PC-3 (cell line): Measurements from ENCODE around the gene PCSK5.

Source experiments
- EZH2 ChIP-seq: fragments of 300-600 bp; sonication (generic); IDR thresholded peaks from one replicate; pipeline ENCODE4 v1.6.1; 2017; ENCODE audit warnings: antibody characterized with exemption, mild to moderate bottlenecking, low read length; ENCODE audit not compliant: unreplicated experiment
- EZH2phosphoT487 ChIP-seq: fragments of 300-600 bp; sonication (generic); IDR thresholded peaks from 2 replicates; pipeline ENCODE4 v1.6.1; 2018; ENCODE audit warnings: mild to moderate bottlenecking, antibody characterized with exemption, low read length, borderline replicate concordance
- TF ChIP-seq, protein P1 (sequence below): fragments of 300-600 bp; sonication (generic); conservative IDR thresholded peaks from 2 replicates; pipeline ENCODE4 v1.5.1; 2017; ENCODE audit warnings: antibody characterized with exemption, low read depth, mild to moderate bottlenecking, low read length

DNA sequence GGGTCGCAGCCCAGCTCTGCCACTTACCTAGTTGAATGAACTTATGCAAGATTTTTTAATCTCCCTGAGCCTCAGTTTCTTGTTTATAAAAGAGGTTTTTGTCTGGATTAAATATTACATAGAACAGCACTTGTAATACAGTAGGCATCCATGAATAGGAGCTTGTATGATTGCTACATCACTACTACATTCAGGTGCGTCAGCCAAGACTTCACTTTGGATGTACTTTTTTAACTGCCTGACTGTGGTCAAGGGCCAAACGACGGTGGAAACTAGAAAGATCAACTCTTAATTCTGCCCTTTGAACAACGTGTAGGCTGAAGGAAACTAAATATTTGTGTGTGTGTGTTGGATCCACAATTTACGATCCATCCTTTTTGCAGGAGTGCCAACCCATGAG is 330.9 kb downstream of the PCSK5 start:
- TF ChIP-seq, protein P1, sequence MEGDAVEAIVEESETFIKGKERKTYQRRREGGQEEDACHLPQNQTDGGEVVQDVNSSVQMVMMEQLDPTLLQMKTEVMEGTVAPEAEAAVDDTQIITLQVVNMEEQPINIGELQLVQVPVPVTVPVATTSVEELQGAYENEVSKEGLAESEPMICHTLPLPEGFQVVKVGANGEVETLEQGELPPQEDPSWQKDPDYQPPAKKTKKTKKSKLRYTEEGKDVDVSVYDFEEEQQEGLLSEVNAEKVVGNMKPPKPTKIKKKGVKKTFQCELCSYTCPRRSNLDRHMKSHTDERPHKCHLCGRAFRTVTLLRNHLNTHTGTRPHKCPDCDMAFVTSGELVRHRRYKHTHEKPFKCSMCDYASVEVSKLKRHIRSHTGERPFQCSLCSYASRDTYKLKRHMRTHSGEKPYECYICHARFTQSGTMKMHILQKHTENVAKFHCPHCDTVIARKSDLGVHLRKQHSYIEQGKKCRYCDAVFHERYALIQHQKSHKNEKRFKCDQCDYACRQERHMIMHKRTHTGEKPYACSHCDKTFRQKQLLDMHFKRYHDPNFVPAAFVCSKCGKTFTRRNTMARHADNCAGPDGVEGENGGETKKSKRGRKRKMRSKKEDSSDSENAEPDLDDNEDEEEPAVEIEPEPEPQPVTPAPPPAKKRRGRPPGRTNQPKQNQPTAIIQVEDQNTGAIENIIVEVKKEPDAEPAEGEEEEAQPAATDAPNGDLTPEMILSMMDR = no peak
- TF ChIP-seq EZH2 = no peak
- no peak for TF ChIP-seq EZH2phosphoT487
